A673 (cell line): ENCODE data around the gene KCTD7.

ENCODE experiments used
- EZH2 ChIP-seq: fragments of 200-600 bp; sonication (generic); IDR thresholded peaks from 2 replicates; pipeline ENCODE4 v1.6.1; 2017; ENCODE audit warnings: borderline replicate concordance, low read depth, mild to moderate bottlenecking, mixed read lengths, antibody characterized with exemption, low read length; ENCODE audit not compliant: poor library complexity, severe bottlenecking
- TF ChIP-seq, protein P1 (sequence below): fragments of 300-800, 200-600 bp; sonication (generic); conservative IDR thresholded peaks from 2 replicates; pipeline ENCODE4 v1.5.1; 2017; ENCODE audit warnings: low read depth, mild to moderate bottlenecking, antibody characterized with exemption, low read length, moderate library complexity, mixed read lengths

DNA sequence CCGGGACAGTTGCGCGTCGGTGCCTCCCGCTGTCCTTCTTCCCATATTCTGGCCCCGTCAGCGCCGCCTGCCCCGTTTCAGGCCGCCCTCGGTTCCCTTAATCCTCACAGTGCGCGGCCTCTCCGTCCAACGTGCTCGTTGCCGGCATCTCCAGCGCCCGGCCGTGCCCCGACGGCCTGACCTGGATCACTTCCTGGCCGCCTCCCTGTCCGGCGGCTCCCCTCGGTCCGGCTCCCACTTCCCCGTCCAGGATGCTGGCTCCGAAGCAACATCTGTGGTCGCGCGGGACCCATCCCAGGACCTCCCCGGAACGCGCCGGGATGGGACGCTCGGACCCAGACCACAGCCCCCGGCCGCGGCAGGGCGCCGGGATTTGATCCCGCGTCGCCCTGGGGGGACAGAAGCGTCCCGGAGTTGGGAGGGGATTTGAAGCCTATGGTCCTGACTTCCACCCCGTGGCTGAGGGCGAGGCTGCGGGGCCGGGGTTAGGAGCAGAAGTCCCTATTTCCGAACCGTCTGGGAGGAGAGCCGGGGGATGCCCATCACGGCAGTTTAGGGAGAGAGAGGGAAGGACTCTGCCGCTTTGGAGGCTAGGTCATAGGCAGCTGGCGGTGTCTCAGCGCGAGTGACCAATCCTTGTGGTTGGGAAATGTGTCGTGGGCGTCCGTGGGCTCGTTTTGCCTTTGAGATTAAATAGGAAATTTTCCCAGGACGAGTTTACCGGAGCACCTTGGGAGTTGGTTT is 53.8 kb downstream of the KCTD7 start:
- TF ChIP-seq, protein P1, sequence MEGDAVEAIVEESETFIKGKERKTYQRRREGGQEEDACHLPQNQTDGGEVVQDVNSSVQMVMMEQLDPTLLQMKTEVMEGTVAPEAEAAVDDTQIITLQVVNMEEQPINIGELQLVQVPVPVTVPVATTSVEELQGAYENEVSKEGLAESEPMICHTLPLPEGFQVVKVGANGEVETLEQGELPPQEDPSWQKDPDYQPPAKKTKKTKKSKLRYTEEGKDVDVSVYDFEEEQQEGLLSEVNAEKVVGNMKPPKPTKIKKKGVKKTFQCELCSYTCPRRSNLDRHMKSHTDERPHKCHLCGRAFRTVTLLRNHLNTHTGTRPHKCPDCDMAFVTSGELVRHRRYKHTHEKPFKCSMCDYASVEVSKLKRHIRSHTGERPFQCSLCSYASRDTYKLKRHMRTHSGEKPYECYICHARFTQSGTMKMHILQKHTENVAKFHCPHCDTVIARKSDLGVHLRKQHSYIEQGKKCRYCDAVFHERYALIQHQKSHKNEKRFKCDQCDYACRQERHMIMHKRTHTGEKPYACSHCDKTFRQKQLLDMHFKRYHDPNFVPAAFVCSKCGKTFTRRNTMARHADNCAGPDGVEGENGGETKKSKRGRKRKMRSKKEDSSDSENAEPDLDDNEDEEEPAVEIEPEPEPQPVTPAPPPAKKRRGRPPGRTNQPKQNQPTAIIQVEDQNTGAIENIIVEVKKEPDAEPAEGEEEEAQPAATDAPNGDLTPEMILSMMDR, result no peak
- TF ChIP-seq EZH2, result no peak
